Gastrocnemius medialis (tissue), 4 donors: ENCODE measurements around the gene TNNT2.

Experiments used
- POLR2A ChIP-seq, 2 donors: fragments of 450-650 bp; IDR thresholded peaks; one replicate each; pipeline ENCODE4 v1.6.1; 2017; ENCODE audit warnings: antibody characterized with exemption in 2 of 2, mild to moderate bottlenecking in 2 of 2, moderate library complexity in 2 of 2
- TF ChIP-seq, protein P1 (sequence below), 5 experiments: fragments of 450-650 bp in 3 of 5; fragments of 200-600 bp in 2 of 5; sonication (generic) in 2 of 5; IDR thresholded peaks in 4 of 5; conservative IDR thresholded peaks in 1 of 5; 1 replicate in 4 of 5; 2 replicates in 1 of 5; pipeline ENCODE4 v1.5.1; 2016 to 2019; ENCODE audit warnings: antibody characterized with exemption in 5 of 5, mild to moderate bottlenecking in 3 of 5, moderate library complexity in 3 of 5

DNA sequence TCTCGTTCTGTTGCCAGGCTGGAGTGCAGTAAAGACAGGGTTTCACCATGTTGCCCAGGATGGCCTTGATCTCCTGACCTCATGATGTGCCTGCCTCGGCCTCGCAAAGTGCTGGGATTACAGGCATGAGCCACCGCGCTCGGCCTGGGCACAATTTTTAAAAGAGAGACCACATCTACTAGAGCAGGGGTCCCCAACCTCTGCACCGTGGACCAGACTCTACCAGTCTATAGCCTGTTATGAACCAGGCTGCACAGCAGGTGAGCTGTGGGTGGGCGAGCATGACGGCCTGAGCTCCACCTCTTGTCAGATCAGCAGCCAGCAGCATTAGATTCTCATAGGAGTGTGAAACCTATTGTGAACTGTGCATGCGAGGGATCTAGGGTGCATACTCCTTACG lies 20.8 kb downstream of the TNNT2 start:
- TF ChIP-seq, protein P1, sequence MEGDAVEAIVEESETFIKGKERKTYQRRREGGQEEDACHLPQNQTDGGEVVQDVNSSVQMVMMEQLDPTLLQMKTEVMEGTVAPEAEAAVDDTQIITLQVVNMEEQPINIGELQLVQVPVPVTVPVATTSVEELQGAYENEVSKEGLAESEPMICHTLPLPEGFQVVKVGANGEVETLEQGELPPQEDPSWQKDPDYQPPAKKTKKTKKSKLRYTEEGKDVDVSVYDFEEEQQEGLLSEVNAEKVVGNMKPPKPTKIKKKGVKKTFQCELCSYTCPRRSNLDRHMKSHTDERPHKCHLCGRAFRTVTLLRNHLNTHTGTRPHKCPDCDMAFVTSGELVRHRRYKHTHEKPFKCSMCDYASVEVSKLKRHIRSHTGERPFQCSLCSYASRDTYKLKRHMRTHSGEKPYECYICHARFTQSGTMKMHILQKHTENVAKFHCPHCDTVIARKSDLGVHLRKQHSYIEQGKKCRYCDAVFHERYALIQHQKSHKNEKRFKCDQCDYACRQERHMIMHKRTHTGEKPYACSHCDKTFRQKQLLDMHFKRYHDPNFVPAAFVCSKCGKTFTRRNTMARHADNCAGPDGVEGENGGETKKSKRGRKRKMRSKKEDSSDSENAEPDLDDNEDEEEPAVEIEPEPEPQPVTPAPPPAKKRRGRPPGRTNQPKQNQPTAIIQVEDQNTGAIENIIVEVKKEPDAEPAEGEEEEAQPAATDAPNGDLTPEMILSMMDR (IDR thresholded peaks at IDR 0.05 in 4 of 5, conservative IDR thresholded peaks at IDR 0.05 in 1 of 5), result no peak
- TF ChIP-seq POLR2A (IDR thresholded peaks at IDR 0.05), result no peak
